Common myeloid progenitor, CD34-positive (primary cell): Measurements from ENCODE around the gene SIGMAR1.

Experiments
- CTCF ChIA-PET: fragments of 350-600 bp; sonication (Branson Sonifier 250); formaldehyde crosslinking; loops from one replicate; lab custom pipeline; 2021; ENCODE audit warnings: antibody characterized with exemption; lab: Charles Lee
- POLR2A ChIA-PET: fragments of 350-600 bp; sonication (Branson Sonifier 250); formaldehyde crosslinking; loops from one replicate; lab custom pipeline; 2021; ENCODE audit warnings: antibody characterized with exemption; lab: Charles Lee
- DNase-seq, 3 donors: peaks; one replicate each; pipeline versions ENCODE4 v3.0.0 to v3.0.0-alpha.2; 2013
- H3K27ac ChIP-seq, 2 experiments: 1 replicate in 1 of 2; 2 replicates in 1 of 2; pipeline ENCODE4 v1.7.0; 2013; ENCODE audit warnings: inconsistent platforms in 2 of 2, low read length in 2 of 2, mild to moderate bottlenecking in 2 of 2, low read depth in 1 of 2, moderate library complexity in 1 of 2; ENCODE audit not compliant: severe bottlenecking in 2 of 2, insufficient read depth in 1 of 2, poor library complexity in 1 of 2
- H3K27me3 ChIP-seq, 5 experiments: replicated peaks in 2 of 5; 1 replicate in 3 of 5; 2 replicates in 2 of 5; pipeline versions ENCODE4 v1.6.1 to v1.7.0; 2013; ENCODE audit warnings: low read length in 4 of 5, mild to moderate bottlenecking in 2 of 5, moderate library complexity in 2 of 5, inconsistent platforms in 1 of 5; ENCODE audit not compliant: insufficient read depth in 5 of 5, control insufficient read depth in 4 of 5
- H3K36me3 ChIP-seq, 4 experiments: 1 replicate in 2 of 4; 2 replicates in 2 of 4; pipeline versions ENCODE4 v1.6.1 to v1.7.0; 2013; ENCODE audit warnings: low read length in 3 of 4, control low read depth in 1 of 4, mild to moderate bottlenecking in 1 of 4; ENCODE audit not compliant: control insufficient read depth in 4 of 4, insufficient read depth in 4 of 4
- H3K4me1 ChIP-seq, 4 experiments: 1 replicate in 3 of 4; 2 replicates in 1 of 4; pipeline versions ENCODE4 v1.6.1 to v1.7.1; 2013; ENCODE audit warnings: low read length in 3 of 4, mild to moderate bottlenecking in 3 of 4, control low read depth in 1 of 4, inconsistent platforms in 1 of 4, moderate library complexity in 1 of 4; ENCODE audit not compliant: control insufficient read depth in 4 of 4, insufficient read depth in 4 of 4; ENCODE audit errors: control extremely low read depth in 1 of 4
- H3K4me3 ChIP-seq, 7 experiments: 1 replicate in 4 of 7; 2 replicates in 3 of 7; pipeline versions ENCODE4 v1.5.1 to v1.7.0; 2013; ENCODE audit warnings: mild to moderate bottlenecking in 7 of 7, low read length in 6 of 7, moderate library complexity in 6 of 7, inconsistent platforms in 2 of 7, low read depth in 2 of 7, control low read depth in 1 of 7; ENCODE audit not compliant: insufficient read depth in 4 of 7, control insufficient read depth in 1 of 7; ENCODE audit errors: extremely low read depth in 1 of 7
- H3K9me3 ChIP-seq, 5 experiments: 1 replicate in 4 of 5; 2 replicates in 1 of 5; pipeline versions ENCODE4 v1.6.1 to v1.7.1; 2013; ENCODE audit warnings: low read length in 4 of 5, mild to moderate bottlenecking in 2 of 5, inconsistent platforms in 1 of 5, low read depth in 1 of 5, moderate library complexity in 1 of 5; ENCODE audit not compliant: control insufficient read depth in 4 of 5, insufficient read depth in 2 of 5; ENCODE audit errors: control extremely low read depth in 1 of 5
- WGBS: methylation state at CpG from one replicate; pipeline ENCODE4 v1.1.5; 2013; ENCODE audit not compliant: insufficient coverage; 5-methylcytosine and 5-hydroxymethylcytosine counted together

The SIGMAR1 gene

GRCh38 chr9:34610434-34611206 is 27.0 kb downstream of the SIGMAR1 start:
- no peak overlapping the region for H3K27ac ChIP-seq
- DNase-seq: peak in 2 of 3 donors; percentile 35 to 37
- peaks cover 0 to 4% (median 2%) of the 10 kb centered on the region in 5 experiments for H3K27me3 ChIP-seq
- peak overlapping the region in 2 of 7 experiments; percentile 85 to 93 for H3K4me3 ChIP-seq
- H3K9me3 ChIP-seq: no peaks in the 10 kb centered on the region
- ChIA-PET CTCF (interaction anchor here (0.7 to 17.0 kb wide), 6 partner anchors 8 to 170 kb away, joined by 3 to 293 read pairs (median 3); partner anchors contain the start of genes ARID3C and SIGMAR1), POLR2A (interaction anchor here (1.1 kb wide), 1 partner anchor 10 kb away, joined by 3 read pairs; the partner anchor contains the start of gene DCTN3)
- 96% methylated on average over 20 of the region's 20 CpGs for WGBS
- peaks cover 1 to 26% (median 20%) of the 10 kb centered on the region in 4 experiments for H3K4me1 ChIP-seq
- peaks cover 0 to 22% (median 12%) of the 10 kb centered on the region in 4 experiments for H3K36me3 ChIP-seq

GRCh38 chr9:34607331-34607730 is 30.3 kb downstream of the SIGMAR1 start:
- Histone ChIP-seq H3K27me3 (peaks cover 0 to 8% (median 5%) of the 10 kb centered on the region in 5 experiments), H3K27ac (no peak overlapping the region), H3K4me1 (peaks cover 0 to 18% (median 12%) of the 10 kb centered on the region in 4 experiments), H3K36me3 (peaks cover 0 to 7% (median 0%) of the 10 kb centered on the region in 4 experiments), H3K4me3 (no peak overlapping the region), H3K9me3 (no peaks in the 10 kb centered on the region)
- DNase-seq: no peak
- WGBS: 83% methylated on average over 2 of the region's 2 CpGs
- ChIA-PET CTCF (interaction anchor here (0.7 to 17.0 kb wide), 10 partner anchors 10 to 232 kb away, joined by 3 to 293 read pairs (median 6); partner anchors contain the start of genes ARID3C, DCTN3 and SIGMAR1), POLR2A (no interaction called here)

DNA sequence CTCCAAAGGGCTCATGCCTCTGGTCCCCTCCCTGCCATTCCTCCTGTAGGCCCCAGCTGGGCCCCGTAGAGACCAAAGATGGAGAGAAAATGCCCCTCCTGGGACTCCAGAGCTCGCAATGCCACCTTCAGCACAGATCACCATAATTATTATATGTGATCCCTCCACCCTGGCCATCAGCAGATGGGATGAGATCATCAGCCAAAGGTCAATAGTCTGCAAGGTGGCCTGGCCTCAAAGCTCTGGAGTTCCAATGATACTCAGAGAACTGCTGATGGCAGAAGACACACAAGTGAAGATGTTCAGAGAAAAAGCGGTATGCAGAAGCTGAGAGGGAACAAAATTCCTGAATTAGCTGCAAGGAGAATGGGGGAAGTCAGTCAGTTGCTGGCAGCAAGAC is 30.7 kb downstream of the SIGMAR1 start:
- Histone ChIP-seq H3K9me3 (no peaks in the 10 kb centered on the region), H3K27me3 (peaks cover 0 to 8% (median 6%) of the 10 kb centered on the region in 5 experiments), H3K36me3 (peaks cover 0 to 7% (median 0%) of the 10 kb centered on the region in 4 experiments), H3K27ac (no peak overlapping the region), H3K4me1 (peaks cover 0 to 15% (median 9%) of the 10 kb centered on the region in 4 experiments), H3K4me3 (no peak overlapping the region)
- DNase-seq: no peak
- 93% methylated on average over 1 of the region's 3 CpGs for WGBS
- CTCF ChIA-PET: interaction anchor here (0.7 to 17.0 kb wide), 10 partner anchors 11 to 231 kb away, joined by 3 to 293 read pairs (median 6); partner anchors contain the start of genes ARID3C, DCTN3 and SIGMAR1
- POLR2A ChIA-PET: no interaction called here

- no peaks in the 10 kb centered on the region for H3K9me3 ChIP-seq
- H3K27ac ChIP-seq: no peak overlapping the region
- POLR2A ChIA-PET: no interaction called here
- H3K4me3 ChIP-seq: no peak overlapping the region
- peaks cover 0 to 7% (median 0%) of the 10 kb centered on the region in 4 experiments for H3K36me3 ChIP-seq
- no peak for DNase-seq
- H3K27me3 ChIP-seq: peaks cover 0 to 8% (median 6%) of the 10 kb centered on the region in 5 experiments
- CTCF ChIA-PET: interaction anchor here (0.9 to 17.0 kb wide), 9 partner anchors 13 to 170 kb away, joined by 3 to 293 read pairs (median 7); partner anchors contain the start of genes ARID3C, DCTN3 and SIGMAR1
- H3K4me1 ChIP-seq: peaks cover 0 to 9% (median 4%) of the 10 kb centered on the region in 4 experiments
Measured at GRCh38 chr9:34606190-34606589, 31.4 kb downstream of the SIGMAR1 start.

- Histone ChIP-seq H3K4me3 (no peak overlapping the region), H3K27ac (no peak overlapping the region), H3K9me3 (no peaks in the 10 kb centered on the region), H3K36me3 (no peaks in the 10 kb centered on the region), H3K4me1 (no peaks in the 10 kb centered on the region), H3K27me3 (peaks cover 0 to 14% (median 7%) of the 10 kb centered on the region in 5 experiments)
- WGBS: 52% methylated on average over 3 of the region's 4 CpGs
- ChIA-PET POLR2A (no interaction called here), CTCF (interaction anchor here (0.6 to 17.0 kb wide), 27 partner anchors 10 to 270 kb away, joined by 3 to 293 read pairs (median 5); partner anchors contain the start of genes ARID3C and SIGMAR1)
- peak; percentile 68 to 88 (median 80) for DNase-seq
Measured at GRCh38 chr9:34603610-34604231, 33.9 kb downstream of the SIGMAR1 start.

DNA sequence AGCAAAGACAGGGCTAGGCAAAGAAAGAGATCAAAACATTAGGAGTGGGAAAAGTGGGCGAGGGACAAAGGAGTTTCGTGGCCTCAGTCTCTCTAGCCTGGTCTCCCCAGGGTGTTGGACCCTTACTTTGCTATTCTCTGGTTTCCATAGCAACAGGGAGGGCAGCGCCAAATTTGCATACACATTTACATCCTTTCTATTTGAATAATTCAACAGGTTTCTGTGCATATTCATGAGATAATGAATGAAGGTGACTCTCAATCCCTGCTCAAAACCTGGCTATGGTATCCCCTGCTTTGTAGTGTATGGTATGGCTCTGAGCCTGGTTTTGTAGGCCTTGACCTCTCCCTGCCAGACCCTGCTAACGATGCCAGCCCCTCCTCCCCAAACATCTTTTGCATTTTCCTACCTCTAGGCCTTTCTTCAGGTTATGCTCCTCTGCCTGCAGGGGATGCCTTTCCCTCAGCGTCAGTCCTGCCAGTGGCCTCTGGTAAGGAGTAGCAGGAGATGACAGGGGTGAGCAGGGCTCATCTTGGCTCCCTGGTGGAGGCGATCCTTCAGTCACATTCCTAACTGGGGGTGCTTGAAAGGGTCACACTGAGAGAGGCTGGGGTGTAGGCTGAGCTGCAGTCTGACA is 35.5 kb downstream of the SIGMAR1 start:
- H3K4me1 ChIP-seq: no peaks in the 10 kb centered on the region
- H3K4me3 ChIP-seq: no peak overlapping the region
- POLR2A ChIA-PET: interaction anchor here (0.7 kb wide), 1 partner anchor 198 kb away, joined by 3 read pairs; no protein-coding TSS in a partner anchor
- H3K27me3 ChIP-seq: peaks cover 0 to 15% (median 10%) of the 10 kb centered on the region in 5 experiments
- no peak overlapping the region for H3K27ac ChIP-seq
- WGBS: 100% methylated on average over 4 of the region's 6 CpGs
- CTCF ChIA-PET: interaction anchor here (0.9 to 17.0 kb wide), 13 partner anchors 7 to 270 kb away, joined by 3 to 293 read pairs (median 6); partner anchors contain the start of genes ARID3C, RPP25L and SIGMAR1
- DNase-seq: no peak
- no peaks in the 10 kb centered on the region for H3K36me3 ChIP-seq
- H3K9me3 ChIP-seq: no peaks in the 10 kb centered on the region
